NOMO-1 treated with dmso at 0.1 percent for 144 hours (cell line): Measurements from ENCODE around the gene OTUD4.
"Not testable (repeated sequence)": the region's sequence is repeated elsewhere in the genome, so short reads cannot be mapped to it uniquely, and the experiment has no call there.

ENCODE experiments used
- DNase-seq: peaks from one replicate; lab custom pipeline; 2025; ENCODE audit not compliant: unreplicated experiment; lab: John Stamatoyannopoulos, UW

OTUD4 gene

GRCh38 chr4:145180298-145181090 is at the start of gene OTUD4:
TSS of gene OTUD4 (minus strand) at chr4:145180589. CDS start at chr4:145179973, 616 bp downstream.
- peak; percentile 94 for DNase-seq

- not testable (repeated sequence) for DNase-seq
These were observed 42.8 kb upstream of the OTUD4 start for GRCh38 chr4:145223228-145223627.

- not testable (repeated sequence) for DNase-seq
These were observed 41.1 kb upstream of the OTUD4 start for GRCh38 chr4:145221529-145221928.

- no peak for DNase-seq
These were observed 38.7 kb upstream of the OTUD4 start for GRCh38 chr4:145219090-145219489.

GRCh38 chr4:145218251-145218650 is 37.9 kb upstream of the OTUD4 start:
- no peak for DNase-seq

GRCh38 chr4:145217349-145217748 is 37.0 kb upstream of the OTUD4 start:
- DNase-seq, result no peak

GRCh38 chr4:145216535-145216934 is 36.1 kb upstream of the OTUD4 start:
- no peak for DNase-seq

GRCh38 chr4:145213245-145213644 is 32.9 kb upstream of the OTUD4 start:
- no peak for DNase-seq

GRCh38 chr4:145207934-145208333 is 27.5 kb upstream of the OTUD4 start:
- DNase-seq, result no peak

GRCh38 chr4:145203410-145203809 is 23.0 kb upstream of the OTUD4 start:
- no peak for DNase-seq

- no peak for DNase-seq
These were observed 20.0 kb upstream of the OTUD4 start for GRCh38 chr4:145200366-145200765.

- no peak for DNase-seq
These were observed 18.8 kb upstream of the OTUD4 start for GRCh38 chr4:145199051-145199716.

GRCh38 chr4:145196747-145197146 is 16.4 kb upstream of the OTUD4 start:
- no peak for DNase-seq

- peak; percentile 32 for DNase-seq
These were observed 15.0 kb upstream of the OTUD4 start for GRCh38 chr4:145195167-145195952.

- no peak for DNase-seq
These were observed 9.6 kb upstream of the OTUD4 start for GRCh38 chr4:145189981-145190380.

- peak; percentile 54 for DNase-seq
These were observed 6.3 kb upstream of the OTUD4 start for GRCh38 chr4:145186729-145187128.

GRCh38 chr4:145183581-145183980 is 3.2 kb upstream of the OTUD4 start:
- DNase-seq, result no peak

GRCh38 chr4:145183023-145183422 is 2.6 kb upstream of the OTUD4 start:
- no peak for DNase-seq

- no peak for DNase-seq
These were observed 1.8 kb upstream of the OTUD4 start for GRCh38 chr4:145182222-145182621.

- no peak for DNase-seq
These were observed 707 bp upstream of the OTUD4 start for GRCh38 chr4:145181091-145181501.

- DNase-seq, result not testable (repeated sequence)
These were observed 510 bp downstream of the OTUD4 start for GRCh38 chr4:145179861-145180297.
